22Rv1 (cell line): ENCODE measurements around the gene ITM2B.

Experiments
- H3K27ac ChIP-seq: fragments of 450-650 bp; 2 replicates; pipeline ENCODE4 v1.5.1; 2017
- CTCF ChIP-seq: fragments of 450-650 bp; IDR thresholded peaks from 2 replicates; pipeline ENCODE4 v1.5.1; 2017; ENCODE audit warnings: mild to moderate bottlenecking
- ZFX ChIP-seq: fragments of 450-650 bp; IDR thresholded peaks from 2 replicates; pipeline ENCODE4 v1.6.1; 2017; ENCODE audit warnings: antibody characterized with exemption, borderline replicate concordance

The ITM2B gene

GRCh38 chr13:48251611-48252081 lies 18.6 kb downstream of the ITM2B start:
- H3K27ac ChIP-seq: no peak overlapping the region
- TF ChIP-seq ZFX (no peak), CTCF (no peak)

- TF ChIP-seq CTCF (no peak), ZFX (no peak)
- no peak overlapping the region for H3K27ac ChIP-seq
Measured at GRCh38 chr13:48252176-48252575, 19.2 kb downstream of the ITM2B start.

GRCh38 chr13:48253849-48254248 lies 20.8 kb downstream of the ITM2B start:
- TF ChIP-seq CTCF (no peak), ZFX (no peak)
- no peak overlapping the region for H3K27ac ChIP-seq

GRCh38 chr13:48255090-48255489 lies 22.1 kb downstream of the ITM2B start:
- H3K27ac ChIP-seq: no peak overlapping the region
- TF ChIP-seq CTCF: no peak
- no peak for TF ChIP-seq ZFX

GRCh38 chr13:48255954-48256353 lies 22.9 kb downstream of the ITM2B start:
- TF ChIP-seq CTCF (no peak), ZFX (no peak)
- no peak overlapping the region for H3K27ac ChIP-seq

- no peak overlapping the region for H3K27ac ChIP-seq
- TF ChIP-seq CTCF (no peak), ZFX (no peak)
Measured at GRCh38 chr13:48258002-48258401, 25.0 kb downstream of the ITM2B start.

GRCh38 chr13:48258430-48258829 lies 25.4 kb downstream of the ITM2B start:
- TF ChIP-seq ZFX: no peak
- TF ChIP-seq CTCF: no peak
- H3K27ac ChIP-seq: no peak overlapping the region
